Right renal pelvis (tissue), 4 donors: Measurements from ENCODE around the gene RARB. TPM values are rescaled to one million over a fixed set of nuclear protein-coding genes. Genes with fewer than 3 reads are reported as not detected.

Experiments used
- polyA plus RNA-seq, 4 donors: library from polyadenylated mRNA; unstranded; fragments of 120-200 nt; gene quantifications; one replicate each; pipeline ENCODE4 v1.2.1, GENCODE V29; 2013; ENCODE audit not compliant: insufficient read length in 4 of 4

The RARB gene
- polyA plus RNA-seq, 4 donors: 47.0 to 63.0 (median 59.3) TPM

Other genes starting within 250 kb of the RARB start
- gene TOP2B, start 236.6 kb downstream of the RARB start, polyA plus RNA-seq: 100 to 1,000 TPM; 280 to 352 (median 351) TPM